Fibroblast of lung (primary cell): Measurements from ENCODE around the gene TGFBRAP1. TPM values are rescaled to one million over a fixed set of nuclear protein-coding genes. Genes with fewer than 3 reads are reported as not detected.

Source experiments
- DNase-seq, 2 donors: peaks; one replicate each; pipeline versions ENCODE4 v3.0.0 to v3.0.0-alpha.2; 2010; ENCODE audit warnings: low read depth in 2 of 2
- H2AFZ ChIP-seq: 2 replicates; pipeline ENCODE4 v1.5.1; 2012; ENCODE audit warnings: low read length, control low read depth, inconsistent platforms
- H3K27ac ChIP-seq: 2 replicates; pipeline ENCODE4 v1.5.1; 2011; ENCODE audit warnings: low read length, control low read depth; ENCODE audit not compliant: insufficient read depth
- H3K27me3 ChIP-seq: 2 replicates; pipeline ENCODE4 v1.5.1; 2011; ENCODE audit warnings: mild to moderate bottlenecking, low read length; ENCODE audit not compliant: control insufficient read depth, insufficient read depth
- H3K36me3 ChIP-seq: 2 replicates; pipeline ENCODE4 v1.5.1; 2011; ENCODE audit warnings: low read length; ENCODE audit not compliant: control insufficient read depth, insufficient read depth
- H3K4me1 ChIP-seq: 2 replicates; pipeline ENCODE4 v1.5.1; 2011; ENCODE audit warnings: low read length; ENCODE audit not compliant: control insufficient read depth, insufficient read depth; ENCODE audit errors: extremely low read depth
- H3K4me2 ChIP-seq: 2 replicates; pipeline ENCODE4 v1.5.1; 2011; ENCODE audit warnings: low read length, control low read depth; ENCODE audit not compliant: insufficient read depth; ENCODE audit errors: extremely low read depth
- H3K4me3 ChIP-seq, 4 experiments: fragments of 200-600 bp in 1 of 4; sonication (generic) in 1 of 4; replicated peaks in 1 of 4; 2 replicates each; pipeline ENCODE4 v1.5.1; 2011 to 2016; ENCODE audit warnings: low read length in 4 of 4, low read depth in 3 of 4, mild to moderate bottlenecking in 3 of 4, control low read depth in 2 of 4, inconsistent platforms in 1 of 4, mixed read lengths in 1 of 4; ENCODE audit not compliant: insufficient read depth in 1 of 4; ENCODE audit errors: control extremely low read depth in 1 of 4
- H3K79me2 ChIP-seq: 2 replicates; pipeline ENCODE4 v1.5.1; 2012; ENCODE audit warnings: mild to moderate bottlenecking, low read length, inconsistent platforms; ENCODE audit not compliant: control insufficient read depth, insufficient read depth
- H3K9ac ChIP-seq: 2 replicates; pipeline ENCODE4 v1.5.1; 2011; ENCODE audit warnings: mild to moderate bottlenecking, low read length, control low read depth; ENCODE audit not compliant: insufficient read depth
- H3K9me3 ChIP-seq: 2 replicates; pipeline ENCODE4 v1.5.1; 2012; ENCODE audit warnings: low read depth, low read length; ENCODE audit not compliant: control insufficient read depth, insufficient read depth
- H4K20me1 ChIP-seq: 2 replicates; pipeline ENCODE4 v1.5.1; 2011; ENCODE audit warnings: low read length; ENCODE audit not compliant: control insufficient read depth, insufficient read depth; ENCODE audit errors: extremely low read depth
- EZH2 ChIP-seq: IDR thresholded peaks from 2 replicates; pipeline ENCODE4 v1.5.1; 2012; ENCODE audit warnings: low read length, control low read depth, mild to moderate bottlenecking; ENCODE audit errors: missing control alignments
- polyA plus RNA-seq, 2 donors: library from polyadenylated mRNA; depleted of rRNA in 1 of 2; stranded (reverse) in 1 of 2; unstranded in 1 of 2; fragments of >200 nt; gene quantifications; 2 replicates each; pipeline ENCODE4 v1.2.1, GENCODE V29; 2011 to 2012; ENCODE audit warnings: missing spikeins in 1 of 2
- total RNA-seq: library from RNA; depleted of rRNA; stranded (reverse); fragments of >200 nt; gene quantifications from 2 replicates; pipeline ENCODE4 v1.2.1, GENCODE V29; 2014
- TF ChIP-seq, protein P1 (sequence below), 2 donors: IDR thresholded peaks in 1 of 2; conservative IDR thresholded peaks in 1 of 2; 1 replicate in 1 of 2; 2 replicates in 1 of 2; pipeline ENCODE4 v1.5.1; 2011 to 2012; ENCODE audit warnings: low read length in 2 of 2, control low read depth in 1 of 2, inconsistent platforms in 1 of 2, low read depth in 1 of 2, mild to moderate bottlenecking in 1 of 2

TGFBRAP1 gene
- total and polyA plus RNA-seq, 2 donors (not counting 1 experiment from before 2014, with no cell fraction given), result 8.5 to 14.9 TPM

GRCh38 chr2:105244451-105244850 is 85.1 kb downstream of the TGFBRAP1 start:
- no peak overlapping the region for H3K4me2 ChIP-seq
- TF ChIP-seq EZH2, result no peak
- TF ChIP-seq, protein P1, sequence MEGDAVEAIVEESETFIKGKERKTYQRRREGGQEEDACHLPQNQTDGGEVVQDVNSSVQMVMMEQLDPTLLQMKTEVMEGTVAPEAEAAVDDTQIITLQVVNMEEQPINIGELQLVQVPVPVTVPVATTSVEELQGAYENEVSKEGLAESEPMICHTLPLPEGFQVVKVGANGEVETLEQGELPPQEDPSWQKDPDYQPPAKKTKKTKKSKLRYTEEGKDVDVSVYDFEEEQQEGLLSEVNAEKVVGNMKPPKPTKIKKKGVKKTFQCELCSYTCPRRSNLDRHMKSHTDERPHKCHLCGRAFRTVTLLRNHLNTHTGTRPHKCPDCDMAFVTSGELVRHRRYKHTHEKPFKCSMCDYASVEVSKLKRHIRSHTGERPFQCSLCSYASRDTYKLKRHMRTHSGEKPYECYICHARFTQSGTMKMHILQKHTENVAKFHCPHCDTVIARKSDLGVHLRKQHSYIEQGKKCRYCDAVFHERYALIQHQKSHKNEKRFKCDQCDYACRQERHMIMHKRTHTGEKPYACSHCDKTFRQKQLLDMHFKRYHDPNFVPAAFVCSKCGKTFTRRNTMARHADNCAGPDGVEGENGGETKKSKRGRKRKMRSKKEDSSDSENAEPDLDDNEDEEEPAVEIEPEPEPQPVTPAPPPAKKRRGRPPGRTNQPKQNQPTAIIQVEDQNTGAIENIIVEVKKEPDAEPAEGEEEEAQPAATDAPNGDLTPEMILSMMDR (conservative IDR thresholded peaks at IDR 0.05 in 1 of 2, IDR thresholded peaks at IDR 0.05 in 1 of 2; ENCODE audit: low read depth in 1 of 2, low read length in 2 of 2), result no peak
- no peaks in the 10 kb centered on the region for H3K4me1 ChIP-seq
- no peak overlapping the region for H2AFZ ChIP-seq
- no peaks in the 10 kb centered on the region for H4K20me1 ChIP-seq
- no peak for DNase-seq
- H3K27ac ChIP-seq, result no peak overlapping the region
- no peaks in the 10 kb centered on the region for H3K9me3 ChIP-seq
- peaks cover 2% of the 10 kb centered on the region for H3K27me3 ChIP-seq
- H3K9ac ChIP-seq, result no peak overlapping the region
- H3K36me3 ChIP-seq, result no peaks in the 10 kb centered on the region
- no peaks in the 10 kb centered on the region for H3K79me2 ChIP-seq
- H3K4me3 ChIP-seq, result no peak overlapping the region

DNA sequence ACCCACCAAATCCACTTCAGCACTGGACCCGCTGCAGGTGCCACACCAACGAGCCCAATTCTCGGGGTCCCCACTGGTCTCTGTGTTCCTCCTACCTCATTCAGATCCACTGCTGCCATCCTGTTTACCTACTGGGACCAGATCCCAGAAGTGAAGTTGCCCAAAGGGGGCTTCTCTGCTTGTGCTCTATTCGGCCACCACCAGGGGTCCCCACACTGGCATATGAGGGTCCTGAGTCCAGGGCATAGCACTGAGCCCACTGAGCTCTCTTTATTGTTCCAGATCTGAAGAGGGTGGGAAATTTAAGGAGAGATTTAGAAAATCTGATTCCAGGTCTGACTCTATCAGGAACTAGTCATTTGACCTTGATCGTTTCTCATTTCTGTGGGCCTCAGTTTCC is 85.6 kb downstream of the TGFBRAP1 start:
- no peaks in the 10 kb centered on the region for H3K79me2 ChIP-seq
- H3K9ac ChIP-seq, result no peak overlapping the region
- no peaks in the 10 kb centered on the region for H4K20me1 ChIP-seq
- H3K36me3 ChIP-seq, result no peaks in the 10 kb centered on the region
- no peaks in the 10 kb centered on the region for H3K9me3 ChIP-seq
- TF ChIP-seq, protein P1 (conservative IDR thresholded peaks at IDR 0.05 in 1 of 2, IDR thresholded peaks at IDR 0.05 in 1 of 2; ENCODE audit: low read depth in 1 of 2, low read length in 2 of 2), result peak in 1 of 2 donors; percentile 24
- TF ChIP-seq EZH2, result no peak
- DNase-seq, result no peak
- H3K4me2 ChIP-seq, result no peak overlapping the region
- H3K27ac ChIP-seq, result no peak overlapping the region
- no peak overlapping the region for H2AFZ ChIP-seq
- peaks cover 2% of the 10 kb centered on the region for H3K27me3 ChIP-seq
- H3K4me3 ChIP-seq, result no peak overlapping the region
- no peaks in the 10 kb centered on the region for H3K4me1 ChIP-seq

DNA sequence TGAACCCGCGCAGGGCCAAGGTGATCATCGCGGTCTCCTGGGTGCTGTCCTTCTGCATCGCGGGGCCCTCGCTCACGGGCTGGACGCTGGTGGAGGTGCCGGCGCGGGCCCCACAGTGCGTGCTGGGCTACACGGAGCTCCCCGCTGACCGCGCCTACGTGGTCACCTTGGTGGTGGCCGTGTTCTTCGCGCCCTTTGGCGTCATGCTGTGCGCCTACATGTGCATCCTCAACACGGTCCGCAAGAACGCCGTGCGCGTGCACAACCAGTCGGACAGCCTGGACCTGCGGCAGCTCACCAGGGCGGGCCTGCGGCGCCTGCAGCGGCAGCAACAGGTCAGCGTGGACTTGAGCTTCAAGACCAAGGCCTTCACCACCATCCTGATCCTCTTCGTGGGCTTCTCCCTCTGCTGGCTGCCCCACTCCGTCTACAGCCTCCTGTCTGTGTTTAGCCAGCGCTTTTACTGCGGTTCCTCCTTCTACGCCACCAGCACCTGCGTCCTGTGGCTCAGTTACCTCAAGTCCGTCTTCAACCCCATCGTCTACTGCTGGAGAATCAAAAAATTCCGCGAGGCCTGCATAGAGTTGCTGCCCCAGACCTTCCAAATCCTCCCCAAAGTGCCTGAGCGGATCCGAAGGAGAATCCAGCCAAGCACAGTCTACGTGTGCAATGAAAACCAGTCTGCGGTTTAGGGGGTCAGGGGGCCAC is 87.1 kb downstream of the TGFBRAP1 start:
- no peaks in the 10 kb centered on the region for H3K9me3 ChIP-seq
- H3K4me1 ChIP-seq, result no peaks in the 10 kb centered on the region
- H3K9ac ChIP-seq, result no peak overlapping the region
- H4K20me1 ChIP-seq, result no peaks in the 10 kb centered on the region
- TF ChIP-seq EZH2, result no peak
- TF ChIP-seq, protein P1 (conservative IDR thresholded peaks at IDR 0.05 in 1 of 2, IDR thresholded peaks at IDR 0.05 in 1 of 2; ENCODE audit: low read depth in 1 of 2, low read length in 2 of 2), result no peak
- H2AFZ ChIP-seq, result no peak overlapping the region
- no peaks in the 10 kb centered on the region for H3K79me2 ChIP-seq
- H3K27ac ChIP-seq, result no peak overlapping the region
- no peaks in the 10 kb centered on the region for H3K36me3 ChIP-seq
- no peak for DNase-seq
- no peak overlapping the region for H3K4me3 ChIP-seq
- no peak overlapping the region for H3K4me2 ChIP-seq
- H3K27me3 ChIP-seq, result no peaks in the 10 kb centered on the region
